ENCODE measurements around the gene DBF4B.

- TF ChIP-seq CTCF (IDR thresholded peaks at IDR 0.05; ENCODE audit: low read depth, low read length, poor library complexity, severe bottlenecking) = no peak
- no peak for TF ChIP-seq EZH2phosphoT487 (IDR thresholded peaks at IDR 0.05; ENCODE audit: borderline replicate concordance, low read length)
Observed at GRCh38 chr17:44797802-44798201, 89.3 kb downstream of the DBF4B start.

All from DOHH2 (cell line).